Measurements from ENCODE around the gene TFB1M. TPM values are rescaled to one million over a fixed set of nuclear protein-coding genes. Genes with fewer than 3 reads are reported as not detected.
"Not testable (repeated sequence)": the region's sequence is repeated elsewhere in the genome, so short reads cannot be mapped to it uniquely, and the experiment has no call there.

TFB1M gene
- total and polyA plus RNA-seq, 7 donors = 10.7 to 22.2 (median 15.1) TPM

GRCh38 chr6:155222506-155222905, 91.8 kb downstream of the TFB1M start:
- H3K27ac ChIP-seq = no peak overlapping the region
- 91 to 92% methylated on average over 4 of the region's 4 CpGs for WGBS, 2 donors
- peaks cover 0 to 15% (median 7%) of the 10 kb centered on the region in 4 donors for H3K4me1 ChIP-seq
- no peak overlapping the region for H3K4me3 ChIP-seq
- TF ChIP-seq EP300 (IDR thresholded peaks at IDR 0.05) = no peak
- TF ChIP-seq POLR2A (IDR thresholded peaks at IDR 0.05) = no peak
- TF ChIP-seq POLR2AphosphoS5 (IDR thresholded peaks at IDR 0.05) = no peak
- intact Hi-C loops (cut with DNase I) = no loop called here
- H3K27me3 ChIP-seq = no peaks in the 10 kb centered on the region
- no peak for DNase-seq
- H3K36me3 ChIP-seq = no peaks in the 10 kb centered on the region
- H3K9me3 ChIP-seq = no peaks in the 10 kb centered on the region

GRCh38 chr6:155221086-155221485, 93.2 kb downstream of the TFB1M start:
- H3K36me3 ChIP-seq = no peaks in the 10 kb centered on the region
- H3K4me1 ChIP-seq = peaks cover 0 to 14% (median 6%) of the 10 kb centered on the region in 4 donors
- TF ChIP-seq EP300 (IDR thresholded peaks at IDR 0.05) (no peak), POLR2AphosphoS5 (IDR thresholded peaks at IDR 0.05) (no peak), CTCF (IDR thresholded peaks at IDR 0.05) (no peak), POLR2A (IDR thresholded peaks at IDR 0.05) (no peak)
- 85 to 87% methylated on average over 4 of the region's 4 CpGs for WGBS, 2 donors
- no peaks in the 10 kb centered on the region for H3K27me3 ChIP-seq
- no peak for DNase-seq
- H3K4me3 ChIP-seq = no peak overlapping the region
- H3K27ac ChIP-seq = no peak overlapping the region
- intact Hi-C loops (cut with DNase I) = no loop called here
- H3K9me3 ChIP-seq = no peaks in the 10 kb centered on the region

GRCh38 chr6:155219858-155220301, 94.4 kb downstream of the TFB1M start:
- intact Hi-C loops (cut with DNase I) = no loop called here
- Histone ChIP-seq H3K4me3 (no peak overlapping the region), H3K27me3 (no peaks in the 10 kb centered on the region), H3K4me1 (peaks cover 0 to 14% (median 6%) of the 10 kb centered on the region in 4 donors), H3K27ac (peak overlapping the region in 3 of 4 donors; percentile 15 to 30 (median 29)), H3K9me3 (no peaks in the 10 kb centered on the region), H3K36me3 (no peaks in the 10 kb centered on the region)
- WGBS, 2 donors = 92 to 93% methylated on average over 5 of the region's 5 CpGs
- DNase-seq = no peak
- TF ChIP-seq EP300 (IDR thresholded peaks at IDR 0.05) (no peak), CTCF (IDR thresholded peaks at IDR 0.05) (no peak), POLR2A (IDR thresholded peaks at IDR 0.05) (no peak), POLR2AphosphoS5 (IDR thresholded peaks at IDR 0.05) (no peak)

- peaks cover 0 to 14% (median 6%) of the 10 kb centered on the region in 4 donors for H3K4me1 ChIP-seq
- H3K27ac ChIP-seq = no peak overlapping the region
- WGBS, 2 donors = 91% methylated on average over 7 of the region's 7 CpGs
- H3K9me3 ChIP-seq = no peaks in the 10 kb centered on the region
- H3K36me3 ChIP-seq = no peaks in the 10 kb centered on the region
- no peaks in the 10 kb centered on the region for H3K27me3 ChIP-seq
- no peak for TF ChIP-seq CTCF (IDR thresholded peaks at IDR 0.05)
- no peak for TF ChIP-seq POLR2A (IDR thresholded peaks at IDR 0.05)
- TF ChIP-seq POLR2AphosphoS5 (IDR thresholded peaks at IDR 0.05) = no peak
- no peak for TF ChIP-seq EP300 (IDR thresholded peaks at IDR 0.05)
- H3K4me3 ChIP-seq = no peak overlapping the region
- DNase-seq = no peak
- intact Hi-C loops (cut with DNase I) = no loop called here
Measured at GRCh38 chr6:155219299-155219698, 95.0 kb downstream of the TFB1M start.

- H3K9me3 ChIP-seq; H3K27me3 ChIP-seq; intact Hi-C loops (cut with DNase I); H3K36me3 ChIP-seq; H3K27ac ChIP-seq; DNase-seq; H3K4me3 ChIP-seq: not testable (repeated sequence)
- H3K4me1 ChIP-seq = peaks cover 0 to 14% (median 6%) of the 10 kb centered on the region in 4 donors
- WGBS, 2 donors = 93 to 94% methylated on average over 20 of the region's 20 CpGs
Measured at GRCh38 chr6:155218711-155219110, 95.6 kb downstream of the TFB1M start.
